Dendritic cell treated with granulocyte-macrophage colony-stimulating factor and Interleukin-4, amounts not matched to agents 40 ng/mL and 50 ng/mL, for 4 days (primary cell): Measurements from ENCODE around the gene ZNF845.
"Not testable (repeated sequence)": the region's sequence is repeated elsewhere in the genome, so short reads cannot be mapped to it uniquely, and the experiment has no call there.

ENCODE experiments used
- H3K27ac Mint-ChIP-seq: one replicate; pipeline ENCODE4 v1.8.0; 2022; ENCODE audit warnings: mild to moderate bottlenecking, mixed read lengths
- H3K27me3 Mint-ChIP-seq: one replicate; pipeline ENCODE4 v1.8.0; 2022; ENCODE audit warnings: mild to moderate bottlenecking, mixed read lengths
- H3K36me3 Mint-ChIP-seq: one replicate; pipeline ENCODE4 v1.8.0; 2022; ENCODE audit warnings: low read depth, mixed read lengths
- H3K4me1 Mint-ChIP-seq: one replicate; pipeline ENCODE4 v1.8.0; 2022; ENCODE audit warnings: low read depth, mixed read lengths
- H3K4me3 Mint-ChIP-seq: one replicate; pipeline ENCODE4 v1.8.0; 2022; ENCODE audit warnings: mild to moderate bottlenecking, moderate library complexity, mixed read lengths
- H3K9me3 Mint-ChIP-seq: one replicate; pipeline ENCODE4 v1.8.0; 2022; ENCODE audit warnings: mixed read lengths
- intact Hi-C: fragments of 100-400 bp; cut with micrococcal nuclease; formaldehyde crosslinking; loops from one replicate; pipeline ENCODE4 v1.15.0; 2022

The ZNF845 gene

DNA sequence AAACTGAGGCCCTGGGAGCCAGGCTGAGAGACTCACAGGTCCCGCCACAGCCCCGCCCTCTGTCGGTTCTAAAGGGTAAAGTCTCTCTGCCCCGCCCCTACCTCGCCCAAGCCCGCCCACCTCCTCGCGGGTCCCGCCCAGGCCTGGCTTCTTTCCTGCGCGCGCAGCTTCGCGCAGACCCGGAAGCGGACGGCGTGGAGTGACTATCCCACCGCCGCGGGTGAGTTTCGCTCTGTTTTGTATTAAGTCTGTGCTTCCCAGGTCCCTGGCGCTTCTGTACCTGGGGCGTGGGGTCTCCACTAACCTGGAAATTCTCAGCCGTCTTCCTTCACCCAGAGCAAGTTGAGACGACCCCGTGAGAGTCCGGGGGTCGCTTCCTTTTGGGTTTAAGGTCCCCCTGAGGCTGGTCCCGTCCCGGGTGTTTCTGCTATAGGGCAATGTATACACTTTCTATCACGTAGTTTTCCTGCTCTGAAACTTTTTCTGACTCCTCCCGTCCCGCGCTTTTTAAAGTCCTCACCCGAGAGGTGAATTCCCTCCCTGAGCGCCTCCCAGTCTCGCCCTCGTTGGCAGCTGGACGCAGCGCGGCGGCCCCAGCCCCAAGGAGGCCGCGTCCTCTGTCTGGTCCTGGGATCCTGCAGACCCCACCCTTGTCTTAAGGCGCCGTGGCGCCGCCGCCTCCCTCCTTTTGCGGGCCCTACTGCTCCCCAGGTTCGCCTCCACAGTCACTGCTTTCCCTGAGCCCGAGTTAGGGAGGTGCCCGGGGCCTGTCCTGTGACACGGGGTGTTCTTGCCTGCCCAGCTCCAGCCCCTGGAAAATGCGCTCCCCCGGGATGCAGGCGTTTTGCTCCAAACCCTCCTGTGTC lies 61.7 kb downstream of the ZNF845 start, which contains the start of gene ZNF765:
TSS of gene ZNF765 (plus strand) at position 176 of the 866 bp plus-strand sequence. CDS start 2,867 bp downstream, outside the sequence.
- Mint-ChIP-seq H3K27me3 (no peaks in the 10 kb centered on the region), H3K4me3 (peak within 1 kb of the TSS; percentile 91), H3K9me3 (peaks cover 48% of the 10 kb centered on the region), H3K4me1 (peaks cover 21% of the 10 kb centered on the region), H3K36me3 (peaks cover 50% of the 10 kb centered on the region), H3K27ac (peak within 1 kb of the TSS; percentile 86)
- intact Hi-C loops: loop anchor here (1.0 to 5.0 kb wide), 3 partner anchors 62 to 200 kb away; partner anchors contain the start of gene ZNF845

- intact Hi-C loops: loop anchor here (1.0 to 5.0 kb wide), 3 partner anchors 63 to 201 kb away; partner anchors contain the start of gene ZNF845
- not testable (repeated sequence) for H3K27me3 Mint-ChIP-seq
- Mint-ChIP-seq H3K36me3 (peaks cover 56% of the 10 kb centered on the region), H3K4me3 (peak overlapping the region; percentile 91), H3K9me3 (peaks cover 48% of the 10 kb centered on the region), H3K27ac (peak overlapping the region; percentile 86), H3K4me1 (peaks cover 21% of the 10 kb centered on the region)
Observed at GRCh38 chr19:53395840-53396524, 62.4 kb downstream of the ZNF845 start.

GRCh38 chr19:53396525-53396868 lies 62.9 kb downstream of the ZNF845 start:
- Mint-ChIP-seq H3K9me3 (peaks cover 48% of the 10 kb centered on the region), H3K27ac (no peak overlapping the region), H3K4me1 (peaks cover 21% of the 10 kb centered on the region), H3K4me3 (no peak overlapping the region), H3K36me3 (peaks cover 61% of the 10 kb centered on the region), H3K27me3 (no peaks in the 10 kb centered on the region)
- intact Hi-C loops: loop anchor here (5.0 kb wide), 1 partner anchor 76 kb away; no protein-coding TSS in a partner anchor

GRCh38 chr19:53397918-53398317 lies 64.4 kb downstream of the ZNF845 start:
- intact Hi-C loops: loop anchor here (5.0 kb wide), 1 partner anchor 74 kb away; no protein-coding TSS in a partner anchor
- peaks cover 75% of the 10 kb centered on the region for H3K36me3 Mint-ChIP-seq
- peaks cover 21% of the 10 kb centered on the region for H3K4me1 Mint-ChIP-seq
- not testable (repeated sequence) for H3K4me3 Mint-ChIP-seq, H3K27me3 Mint-ChIP-seq, H3K27ac Mint-ChIP-seq
- H3K9me3 Mint-ChIP-seq: peaks cover 49% of the 10 kb centered on the region
